ENCODE data around the gene PPP1R14C. TPM values are rescaled to one million over a fixed set of nuclear protein-coding genes. Genes with fewer than 3 reads are reported as not detected.

The PPP1R14C gene
- total and polyA plus RNA-seq, 8 donors, result 0.09 to 7.3 (median 0.74) TPM

DNA sequence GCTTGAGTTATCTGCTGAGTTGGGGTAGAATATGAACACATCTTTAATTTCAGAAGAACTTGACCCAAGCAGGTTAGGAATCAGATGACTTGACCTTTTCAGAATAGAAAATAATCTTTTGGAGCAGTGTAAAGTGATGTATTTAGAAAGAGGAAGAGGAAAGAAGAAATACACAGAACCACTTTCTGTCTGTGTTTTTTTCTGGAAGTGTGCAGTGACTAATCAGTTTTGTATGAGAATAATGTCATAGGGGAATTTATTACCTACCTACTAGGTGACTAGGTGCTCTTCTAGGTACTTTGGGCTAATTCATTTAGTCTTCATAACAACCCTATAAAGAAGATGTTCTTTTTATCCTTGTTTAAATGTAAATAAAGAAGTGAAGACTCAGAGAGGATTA, 3.0 kb downstream of the PPP1R14C start:
- Histone ChIP-seq H3K4me3 (no peak overlapping the region), H3K27ac (no peak overlapping the region), H3K36me3 (no peaks in the 10 kb centered on the region), H3K4me1 (peaks cover 0 to 7% (median 3%) of the 10 kb centered on the region in 3 donors), H3K27me3 (peaks cover 0 to 33% (median 5%) of the 10 kb centered on the region in 4 donors), H3K9me3 (no peaks in the 10 kb centered on the region)
- FAIRE-seq, result no peak
- ATAC-seq, result peak in 1 of 4 donors; percentile 28
- intact Hi-C loops (cut with DNase I), result no loop called here
- TF ChIP-seq, protein P1, sequence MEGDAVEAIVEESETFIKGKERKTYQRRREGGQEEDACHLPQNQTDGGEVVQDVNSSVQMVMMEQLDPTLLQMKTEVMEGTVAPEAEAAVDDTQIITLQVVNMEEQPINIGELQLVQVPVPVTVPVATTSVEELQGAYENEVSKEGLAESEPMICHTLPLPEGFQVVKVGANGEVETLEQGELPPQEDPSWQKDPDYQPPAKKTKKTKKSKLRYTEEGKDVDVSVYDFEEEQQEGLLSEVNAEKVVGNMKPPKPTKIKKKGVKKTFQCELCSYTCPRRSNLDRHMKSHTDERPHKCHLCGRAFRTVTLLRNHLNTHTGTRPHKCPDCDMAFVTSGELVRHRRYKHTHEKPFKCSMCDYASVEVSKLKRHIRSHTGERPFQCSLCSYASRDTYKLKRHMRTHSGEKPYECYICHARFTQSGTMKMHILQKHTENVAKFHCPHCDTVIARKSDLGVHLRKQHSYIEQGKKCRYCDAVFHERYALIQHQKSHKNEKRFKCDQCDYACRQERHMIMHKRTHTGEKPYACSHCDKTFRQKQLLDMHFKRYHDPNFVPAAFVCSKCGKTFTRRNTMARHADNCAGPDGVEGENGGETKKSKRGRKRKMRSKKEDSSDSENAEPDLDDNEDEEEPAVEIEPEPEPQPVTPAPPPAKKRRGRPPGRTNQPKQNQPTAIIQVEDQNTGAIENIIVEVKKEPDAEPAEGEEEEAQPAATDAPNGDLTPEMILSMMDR (IDR thresholded peaks at IDR 0.05), result no peak
- no peak for DNase-seq

DNA sequence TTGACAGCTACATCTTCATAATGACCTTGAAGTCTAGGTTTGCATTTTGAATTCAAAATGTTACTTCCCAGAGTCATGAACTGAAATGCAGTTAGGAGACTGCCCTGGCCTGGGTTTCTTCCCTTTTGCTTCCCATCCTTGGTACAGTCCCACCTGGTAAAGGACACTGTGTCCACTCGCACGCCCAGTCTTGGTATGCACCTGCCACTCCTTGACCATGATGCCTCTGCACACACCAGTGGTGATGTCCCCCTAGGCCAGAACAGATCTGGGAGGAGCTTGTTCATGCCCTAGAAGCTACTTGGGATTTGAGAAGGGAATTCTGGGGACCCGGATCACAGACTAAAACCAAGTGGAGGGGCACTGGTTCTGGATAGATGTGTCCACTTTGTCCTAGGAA, 3.6 kb downstream of the PPP1R14C start:
- Histone ChIP-seq H3K27ac (no peak overlapping the region), H3K4me1 (peaks cover 0 to 7% (median 3%) of the 10 kb centered on the region in 3 donors), H3K4me3 (no peak overlapping the region), H3K9me3 (no peaks in the 10 kb centered on the region), H3K36me3 (no peaks in the 10 kb centered on the region), H3K27me3 (peaks cover 0 to 39% (median 5%) of the 10 kb centered on the region in 4 donors)
- intact Hi-C loops (cut with DNase I), result no loop called here
- FAIRE-seq (no peak), DNase-seq (no peak), ATAC-seq (no peak)
- TF ChIP-seq, protein P1 (IDR thresholded peaks at IDR 0.05), result no peak
- WGBS, 2 donors, result 85 to 90% methylated on average over 3 of the region's 3 CpGs

DNA sequence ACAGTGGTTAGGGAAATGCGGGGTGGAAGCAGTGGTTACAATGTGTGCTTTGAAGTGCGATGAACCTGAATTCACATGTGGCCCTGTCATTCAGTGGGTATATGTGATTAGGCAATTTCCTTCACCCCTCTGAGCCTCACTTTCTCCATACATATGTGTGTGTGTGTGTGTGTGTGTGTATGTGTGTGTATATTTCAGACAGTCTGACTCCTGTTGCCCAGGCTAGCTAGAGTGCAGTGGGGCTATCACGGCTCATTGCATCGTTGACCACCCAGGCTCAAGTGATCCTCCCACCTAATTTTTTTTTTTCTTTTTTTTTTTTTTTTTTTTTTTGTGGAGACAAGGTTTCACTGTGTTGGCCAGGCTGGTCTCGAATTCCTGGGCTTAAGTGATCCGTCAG, 6.3 kb downstream of the PPP1R14C start:
- WGBS, 2 donors, result 76 to 82% methylated on average over 6 of the region's 6 CpGs
- Histone ChIP-seq H3K4me3 (no peak overlapping the region), H3K4me1 (no peaks in the 10 kb centered on the region), H3K27me3 (peaks cover 0 to 36% (median 3%) of the 10 kb centered on the region in 4 donors), H3K27ac (no peak overlapping the region), H3K9me3 (no peaks in the 10 kb centered on the region), H3K36me3 (no peaks in the 10 kb centered on the region)
- intact Hi-C loops (cut with DNase I), result no loop called here
- DNase-seq, result no peak
- FAIRE-seq, result no peak
- ATAC-seq, result no peak
- TF ChIP-seq, protein P1 (IDR thresholded peaks at IDR 0.05), result no peak

DNA sequence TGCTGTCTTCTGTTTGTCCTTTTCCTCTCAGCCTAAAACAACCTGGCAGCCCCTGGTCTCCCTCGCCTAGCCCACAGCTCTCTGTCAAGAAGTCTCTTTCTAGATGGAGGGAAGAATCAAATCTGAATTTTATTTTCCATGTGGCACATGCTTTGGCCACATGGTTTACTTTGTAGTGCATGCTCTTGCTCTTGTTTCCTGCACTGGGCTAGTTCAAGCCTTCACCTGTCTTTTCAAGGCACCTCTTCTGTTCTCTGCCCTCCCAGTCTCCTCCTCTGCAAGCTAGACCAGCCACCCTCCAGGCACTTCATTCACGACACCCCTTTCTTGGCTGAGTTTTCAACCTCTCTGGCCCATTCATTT, 7.6 kb downstream of the PPP1R14C start:
- intact Hi-C loops (cut with DNase I), result no loop called here
- no peak overlapping the region for H3K4me3 ChIP-seq
- TF ChIP-seq, protein P1 (IDR thresholded peaks at IDR 0.05), result no peak
- ATAC-seq (no peak), FAIRE-seq (no peak), DNase-seq (no peak)
- H3K9me3 ChIP-seq, result no peaks in the 10 kb centered on the region
- WGBS, 2 donors, result 63 to 72% methylated on average over 2 of the region's 2 CpGs
- no peak overlapping the region for H3K27ac ChIP-seq
- H3K27me3 ChIP-seq, result peaks cover 0 to 23% (median 2%) of the 10 kb centered on the region in 4 donors
- H3K4me1 ChIP-seq, result no peaks in the 10 kb centered on the region
- H3K36me3 ChIP-seq, result no peaks in the 10 kb centered on the region

DNA sequence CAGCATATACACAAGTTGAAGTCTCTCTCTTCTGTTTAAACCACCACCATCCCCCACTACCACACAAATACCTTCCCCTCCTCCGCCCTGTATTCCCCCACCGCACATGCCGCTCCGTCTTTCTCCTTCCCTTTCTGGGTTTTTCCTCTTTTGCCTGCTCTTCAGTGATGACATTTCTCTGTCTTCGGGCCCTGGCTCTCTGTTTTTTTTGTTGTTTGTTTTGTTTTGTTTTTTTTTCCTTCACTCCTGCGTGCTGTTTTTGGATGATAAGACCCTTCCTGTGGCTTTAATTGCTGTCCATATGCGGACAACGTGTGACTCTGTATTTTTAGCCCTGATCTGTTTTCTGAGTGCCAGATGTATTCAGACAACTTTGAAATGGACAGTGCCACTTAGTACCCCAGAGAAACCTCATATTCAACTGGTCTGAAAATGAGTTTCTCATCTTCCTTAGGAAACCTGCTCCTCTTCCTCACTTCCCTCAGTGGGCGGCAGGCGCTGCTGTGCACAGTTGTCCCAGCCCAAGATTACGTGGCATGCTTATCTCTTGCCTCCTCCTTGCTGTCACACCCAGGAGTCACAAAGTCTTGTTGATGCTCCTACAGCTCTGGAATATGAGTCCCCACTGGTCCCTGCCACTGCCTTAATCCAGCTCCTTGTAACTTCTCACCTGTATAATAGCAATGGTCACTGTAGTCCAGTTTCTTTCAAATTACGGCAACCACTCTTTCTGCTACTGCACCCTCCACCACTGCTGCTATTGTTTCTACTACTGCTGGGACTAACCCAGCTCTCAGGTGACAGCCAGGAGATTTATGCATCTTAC, 8.2 kb downstream of the PPP1R14C start:
- ATAC-seq, result no peak
- WGBS, 2 donors, result 47 to 48% methylated on average over 12 of the region's 12 CpGs
- no peak overlapping the region for H3K27ac ChIP-seq

More for the DNA sequence above, 8.2 kb downstream of the PPP1R14C start:
- intact Hi-C loops (cut with DNase I), result no loop called here
- no peak for FAIRE-seq
- Histone ChIP-seq H3K36me3 (no peaks in the 10 kb centered on the region), H3K4me1 (no peaks in the 10 kb centered on the region), H3K27me3 (peaks cover 0 to 19% (median 2%) of the 10 kb centered on the region in 4 donors), H3K4me3 (no peak overlapping the region), H3K9me3 (no peaks in the 10 kb centered on the region)
- DNase-seq, result no peak
- TF ChIP-seq, protein P1 (IDR thresholded peaks at IDR 0.05), result no peak
